ENCODE results near the gene FFAR1. TPM values are rescaled to one million over a fixed set of nuclear protein-coding genes. Genes with fewer than 3 reads are reported as not detected.

The FFAR1 gene
- total RNA-seq, 1 donor from 2014 or later = not detected

DNA sequence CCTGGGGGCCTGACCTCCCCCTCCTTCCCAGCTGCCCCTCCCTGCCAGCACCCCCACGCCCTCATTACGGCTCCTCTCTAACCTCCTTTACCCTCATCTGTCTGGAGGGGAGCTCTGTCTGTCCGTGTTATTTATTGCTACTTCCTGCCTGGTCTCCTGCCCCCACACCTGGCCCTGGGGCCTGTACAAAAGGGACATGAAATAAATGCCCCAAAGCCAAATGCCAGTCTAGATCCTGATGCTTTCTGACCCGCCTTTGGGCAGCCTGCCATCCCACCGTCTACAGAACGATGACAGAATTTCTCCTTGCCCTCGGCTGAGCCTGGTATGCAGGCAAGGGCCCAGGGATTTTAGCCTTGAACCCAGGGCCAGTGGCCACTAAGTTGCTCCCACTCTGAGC is 34.1 kb upstream of the FFAR1 start:
- no peak for DNase-seq (ENCODE audit: low spot score)
- intact Hi-C loops (cut with DNase I) = no loop called here
- no peak for ATAC-seq

DNA sequence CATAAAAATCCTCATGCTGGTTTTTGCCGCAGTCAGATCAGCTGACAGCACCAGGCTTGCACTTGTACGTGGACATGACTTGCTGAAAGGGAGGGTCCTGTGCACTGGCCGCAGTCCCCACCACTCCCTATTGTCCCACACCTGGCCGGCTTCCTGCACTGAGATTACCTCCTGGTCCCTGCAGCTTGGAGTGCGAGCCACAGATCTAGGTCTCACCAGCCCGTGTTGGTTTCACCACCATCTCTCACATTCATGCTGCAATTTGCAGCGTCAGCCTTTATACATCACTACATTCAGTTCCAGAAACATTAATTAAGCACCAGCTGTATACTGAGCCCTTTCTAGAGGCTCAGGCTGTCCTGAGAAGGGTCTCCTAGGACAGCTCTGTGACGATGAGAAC is 33.7 kb upstream of the FFAR1 start:
- intact Hi-C loops (cut with DNase I) = no loop called here
- DNase-seq (ENCODE audit: low spot score) (no peak), ATAC-seq (no peak)

DNA sequence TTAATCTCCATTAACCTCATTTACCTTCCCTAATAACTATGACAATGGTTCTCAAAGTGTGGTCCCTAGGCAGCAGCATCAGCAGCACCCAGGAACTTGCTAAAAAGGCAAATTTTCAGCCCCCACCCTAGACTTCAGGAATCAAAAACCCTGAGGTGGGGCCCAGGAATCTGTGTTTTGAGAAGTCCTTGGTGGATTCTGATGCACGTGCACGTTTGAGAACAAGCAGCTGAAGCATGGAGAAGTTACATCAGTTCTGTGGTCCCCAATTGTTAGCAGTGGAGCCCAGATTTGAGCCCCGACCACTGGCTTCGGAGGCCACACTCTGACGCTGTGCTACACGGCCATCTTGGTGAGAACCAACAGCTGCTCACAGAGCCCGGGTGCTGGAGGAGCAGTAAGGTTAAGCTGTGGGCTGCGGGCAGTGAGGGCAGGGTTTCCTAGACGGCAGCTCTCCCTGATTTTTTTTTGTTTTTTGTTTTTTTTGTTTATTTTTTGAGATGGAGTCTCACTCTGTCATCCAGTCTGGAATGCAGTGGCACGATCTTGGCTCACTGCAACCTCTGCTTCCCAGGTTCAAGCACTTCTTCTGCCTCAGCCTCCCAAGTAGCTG is 32.7 kb upstream of the FFAR1 start:
- intact Hi-C loops (cut with DNase I) = no loop called here
- ATAC-seq (no peak), DNase-seq (ENCODE audit: low spot score) (no peak)

DNA sequence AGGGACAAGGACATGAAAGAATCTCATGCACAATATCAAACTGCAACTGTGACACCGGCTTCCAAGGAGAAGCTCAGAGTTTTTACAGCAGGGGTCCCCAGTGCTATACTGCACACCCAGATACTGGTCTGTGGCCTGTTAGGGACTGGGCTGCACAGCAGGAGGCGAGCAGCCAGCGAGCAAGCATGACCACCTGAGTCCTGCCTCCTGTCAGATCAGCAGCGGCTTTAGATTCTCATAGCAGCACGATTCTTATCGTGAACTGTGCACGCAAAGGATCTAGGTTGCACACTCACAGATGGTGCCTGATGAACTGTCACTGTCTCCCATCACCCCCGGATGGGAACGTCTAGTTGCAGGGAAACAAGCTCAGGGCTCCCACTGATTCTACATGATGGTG is 31.8 kb upstream of the FFAR1 start:
- no peak for DNase-seq (ENCODE audit: low spot score)
- ATAC-seq = no peak
- intact Hi-C loops (cut with DNase I) = no loop called here

DNA sequence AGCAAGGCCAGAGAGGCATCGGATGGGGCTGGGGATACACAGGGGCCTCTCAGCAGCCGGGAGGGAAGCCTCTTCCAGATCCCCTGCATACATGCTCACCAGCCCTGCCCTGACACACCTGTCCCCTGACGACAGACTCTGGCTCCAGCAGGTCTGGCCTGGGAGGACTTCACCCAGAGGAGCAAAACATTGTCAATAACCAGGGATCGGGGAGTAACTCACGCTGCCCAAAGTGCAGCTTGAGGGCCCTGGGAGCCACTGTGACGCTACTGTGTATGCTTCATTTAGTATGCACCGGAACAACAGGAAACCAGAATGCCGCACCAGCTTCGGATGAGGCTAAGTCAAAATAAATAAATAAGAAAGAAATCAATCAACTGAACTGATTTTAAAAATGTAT is 31.1 kb upstream of the FFAR1 start:
- DNase-seq (ENCODE audit: low spot score) = no peak
- intact Hi-C loops (cut with DNase I) = no loop called here
- ATAC-seq = no peak

DNA sequence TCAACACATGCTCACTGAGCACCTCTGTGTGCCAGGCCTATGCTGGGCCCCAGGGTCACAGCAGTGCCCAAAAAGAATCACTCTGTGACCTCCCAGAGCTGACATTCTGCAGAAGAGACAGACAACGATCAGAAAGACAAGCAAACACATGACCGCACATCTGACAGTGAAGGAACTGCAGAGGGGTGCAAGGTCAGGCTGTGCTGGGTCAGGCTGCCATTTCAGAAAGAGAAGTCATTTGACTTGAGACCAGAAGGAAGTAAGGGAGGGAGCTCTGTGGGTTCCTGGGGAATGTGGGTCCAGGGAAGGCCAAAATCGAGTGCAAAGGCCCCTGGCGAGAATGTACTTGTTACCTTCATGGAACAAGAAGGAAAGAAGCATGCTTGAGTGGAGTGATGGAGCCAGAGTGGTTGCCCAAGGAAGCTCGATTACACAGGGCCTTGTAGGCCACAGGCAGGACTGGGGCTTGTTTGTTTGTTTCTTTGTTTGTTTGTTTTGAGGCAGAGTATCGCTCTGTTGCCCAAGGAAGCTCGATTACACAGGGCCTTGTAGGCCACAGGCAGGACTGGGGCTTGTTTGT is 30.1 kb upstream of the FFAR1 start:
- no peak for ATAC-seq
- intact Hi-C loops (cut with DNase I) = no loop called here

DNA sequence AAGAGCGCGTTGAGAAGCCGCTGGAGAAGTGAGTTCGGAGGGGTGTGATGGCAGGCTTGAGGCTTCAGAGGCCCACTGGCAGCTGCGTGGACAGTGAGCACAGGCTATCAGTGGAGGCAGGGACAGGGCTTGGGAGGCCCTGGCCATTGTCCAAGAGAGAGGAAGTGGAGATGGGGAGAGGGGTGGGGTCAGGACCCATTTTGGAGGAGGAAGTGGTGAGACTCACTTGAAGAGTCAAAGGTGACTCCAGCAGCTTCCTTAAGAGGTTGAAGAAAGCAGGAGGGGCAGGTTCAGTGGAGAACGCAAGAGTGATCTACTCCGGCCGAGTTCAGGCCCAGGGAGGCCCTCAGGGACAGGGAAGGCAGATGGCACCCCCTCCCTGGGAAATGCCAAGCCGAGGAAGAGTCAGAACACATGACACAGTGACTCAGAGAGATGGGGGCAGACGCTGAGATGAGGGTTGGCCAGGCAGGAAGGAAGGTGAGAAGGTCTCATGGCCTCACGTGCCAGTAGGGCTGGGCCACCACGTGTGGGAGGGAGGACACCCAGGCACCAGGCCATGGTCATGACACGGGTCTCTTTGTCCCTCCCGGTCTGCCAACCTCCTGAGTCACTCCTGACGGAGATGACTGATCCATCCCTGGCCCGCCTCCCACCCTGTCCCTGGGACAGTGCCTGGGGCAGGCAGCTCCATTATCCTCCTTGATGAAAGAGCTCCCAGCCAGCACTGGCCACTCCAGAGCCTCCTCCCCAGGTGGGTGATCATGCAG is 28.8 kb upstream of the FFAR1 start:
- ATAC-seq (peak; percentile 39), DNase-seq (ENCODE audit: low spot score) (peak; percentile 69)
- intact Hi-C loops (cut with DNase I) = no loop called here

More for the DNA sequence above, 30.1 kb upstream of the FFAR1 start:
- DNase-seq (ENCODE audit: low spot score) = no peak

DNA sequence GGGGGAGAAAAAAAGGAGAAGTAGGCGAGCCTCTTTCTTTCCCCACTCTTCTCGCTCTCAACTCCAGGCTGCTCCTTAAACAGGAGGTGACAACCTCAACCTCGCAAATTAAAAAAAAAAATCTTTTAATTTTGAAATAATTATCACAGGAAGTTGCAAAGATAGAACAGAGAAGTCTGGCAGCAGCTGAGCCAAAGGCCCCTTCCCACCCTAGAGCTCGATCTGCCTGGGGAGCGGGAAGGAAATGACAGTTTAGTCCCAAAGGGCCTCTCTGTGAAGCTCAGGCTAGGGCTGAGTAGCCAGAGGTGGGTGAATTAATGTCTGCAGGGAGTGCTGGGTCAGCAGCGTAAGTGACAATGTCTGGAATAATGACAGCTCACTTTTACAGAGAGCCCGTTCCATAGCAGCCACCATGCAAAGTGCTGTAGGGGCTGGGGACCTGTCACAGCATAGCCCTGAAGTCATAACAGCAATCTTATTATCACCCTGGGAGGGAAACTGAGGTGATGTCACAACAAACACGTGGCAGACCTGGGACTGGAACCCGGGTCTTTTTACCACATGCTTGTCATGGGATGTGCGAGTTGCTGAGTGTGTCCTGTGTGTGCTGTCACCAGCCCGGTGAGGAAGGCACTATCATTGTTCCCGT is 27.5 kb upstream of the FFAR1 start:
- intact Hi-C loops (cut with DNase I) = no loop called here
- no peak for DNase-seq (ENCODE audit: low spot score)
- no peak for ATAC-seq

DNA sequence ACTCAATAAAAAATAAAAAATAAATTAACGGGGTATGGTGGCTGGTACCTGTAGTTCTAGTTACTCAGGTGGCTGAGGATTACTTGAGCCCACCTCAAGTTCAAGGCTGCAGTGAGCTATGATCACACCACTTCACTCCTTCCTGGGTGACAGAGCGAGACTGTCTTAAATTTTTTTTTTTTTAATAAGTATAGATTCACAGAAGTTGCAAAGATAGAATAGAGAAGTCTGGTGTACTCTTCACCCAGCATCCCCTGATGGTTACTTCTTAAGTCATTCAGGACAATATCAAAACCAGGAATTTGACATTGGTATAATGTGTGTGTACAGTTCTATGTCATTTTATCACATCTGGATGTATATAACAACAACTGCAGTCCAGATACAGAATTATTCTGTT is 26.4 kb upstream of the FFAR1 start:
- ATAC-seq (no peak), DNase-seq (ENCODE audit: low spot score) (no peak)
- intact Hi-C loops (cut with DNase I) = no loop called here

DNA sequence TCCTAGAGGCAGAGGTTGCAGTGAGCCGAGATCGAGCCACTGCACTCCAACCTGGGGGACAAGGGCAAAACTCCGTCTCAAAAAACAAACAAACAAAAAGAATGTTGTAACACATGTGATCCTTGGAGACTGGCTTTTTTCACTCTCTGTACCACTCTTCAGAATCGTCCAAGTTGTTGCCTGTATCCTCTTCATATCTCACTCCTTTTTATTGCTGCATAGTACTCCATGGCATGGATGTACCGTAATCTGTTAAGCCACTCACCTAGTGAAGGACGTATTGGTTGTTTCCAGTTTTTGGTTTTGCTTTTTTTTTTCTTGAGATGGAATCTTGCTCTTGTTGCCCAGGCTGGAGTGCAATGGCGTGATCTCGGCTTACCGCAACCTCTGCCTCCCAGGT is 25.7 kb upstream of the FFAR1 start:
- ATAC-seq (no peak), DNase-seq (ENCODE audit: low spot score) (no peak)
- intact Hi-C loops (cut with DNase I) = no loop called here

DNA sequence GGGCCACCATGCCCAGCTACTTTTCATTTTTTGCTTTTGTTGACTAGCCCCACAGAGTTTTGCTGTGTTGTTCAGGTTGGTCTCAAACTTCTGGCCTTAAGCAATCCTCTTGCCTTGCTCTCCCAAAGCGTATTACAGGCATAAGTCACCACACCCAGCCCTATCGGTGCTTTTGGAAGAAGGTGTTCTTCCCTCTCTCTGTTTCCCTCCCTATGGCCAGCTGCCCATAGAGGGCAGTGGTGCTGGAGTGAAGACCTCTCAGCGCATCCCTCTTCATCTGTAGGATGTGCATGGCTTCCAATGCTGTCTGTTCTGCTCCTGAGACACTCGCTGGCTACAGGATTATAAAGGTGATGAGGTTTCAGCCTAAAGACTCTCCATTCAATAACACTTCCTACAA is 20.1 kb upstream of the FFAR1 start:
- ATAC-seq (no peak), DNase-seq (ENCODE audit: low spot score) (no peak)
- intact Hi-C loops (cut with DNase I) = no loop called here

DNA sequence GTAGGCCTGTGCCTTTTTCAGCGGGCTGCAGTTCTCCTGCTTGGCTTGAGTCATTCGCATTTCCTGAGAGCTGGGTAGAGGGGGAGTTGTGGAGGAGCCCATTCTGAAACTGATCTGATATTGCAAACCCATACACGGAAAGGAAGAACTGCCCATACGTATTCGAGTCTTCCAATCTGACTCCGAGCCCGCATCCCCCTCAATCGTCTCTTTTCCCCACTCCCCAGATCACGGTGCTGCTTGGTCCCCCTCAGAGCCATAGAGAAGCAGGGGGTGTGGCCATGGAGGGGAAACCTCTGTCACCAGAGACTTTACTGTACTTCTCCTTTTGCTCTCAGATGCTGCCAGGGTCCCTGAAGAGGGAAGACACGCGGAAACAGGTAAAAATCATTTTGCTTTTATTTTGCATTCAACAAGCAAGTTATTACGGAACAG is 18.8 kb upstream of the FFAR1 start, which contains the start of gene CD22:
Gene CD22, plus strand, starts transcription at position 337 of the 435 bp plus-strand sequence. CDS start 2,854 bp downstream, outside the sequence.
- DNase-seq (ENCODE audit: low spot score) = no peak
- no peak for ATAC-seq
- intact Hi-C loops (cut with DNase I) = no loop called here

DNA sequence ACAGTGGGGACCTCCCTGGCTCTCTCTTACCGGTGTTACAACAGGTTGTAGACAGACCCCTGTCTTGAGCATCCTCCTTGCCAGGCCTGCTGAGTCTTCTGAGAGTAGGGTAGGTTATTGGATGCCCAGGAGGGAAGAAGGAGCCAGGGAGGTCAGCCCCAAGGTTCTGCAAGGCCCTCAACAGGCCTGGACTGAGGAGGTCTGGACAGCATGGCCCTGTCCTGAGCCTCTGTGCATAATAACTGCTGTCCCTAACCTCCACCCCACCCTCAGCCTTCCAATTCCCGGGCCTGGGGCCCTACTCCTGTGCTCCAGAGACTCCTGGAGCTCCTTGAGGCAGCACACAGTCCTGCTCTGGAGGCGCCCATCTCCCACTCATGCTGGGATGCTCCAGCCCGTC is 18.4 kb upstream of the FFAR1 start:
- ATAC-seq (no peak), DNase-seq (ENCODE audit: low spot score) (no peak)
- intact Hi-C loops (cut with DNase I) = no loop called here

DNA sequence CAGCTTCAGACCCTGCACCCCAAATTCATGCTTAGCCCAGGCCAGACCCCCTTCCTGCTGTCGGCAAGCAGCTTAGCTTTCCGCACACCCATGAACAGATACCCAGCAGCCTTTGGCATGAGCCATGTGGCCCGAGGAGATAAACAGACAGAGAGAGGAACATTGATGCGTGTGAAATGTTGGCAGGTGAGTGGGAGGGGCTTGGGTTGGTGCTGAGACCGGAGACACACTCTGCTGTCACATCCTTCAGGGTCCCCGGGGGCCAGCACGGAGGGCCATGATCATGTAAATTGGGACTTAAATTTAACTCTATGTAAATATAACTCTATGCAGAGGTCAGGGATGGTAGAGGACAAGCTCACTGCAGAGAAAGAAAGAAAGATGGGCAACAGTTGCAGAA is 17.2 kb upstream of the FFAR1 start:
- intact Hi-C loops (cut with DNase I) = no loop called here
- DNase-seq (ENCODE audit: low spot score) (no peak), ATAC-seq (no peak)

DNA sequence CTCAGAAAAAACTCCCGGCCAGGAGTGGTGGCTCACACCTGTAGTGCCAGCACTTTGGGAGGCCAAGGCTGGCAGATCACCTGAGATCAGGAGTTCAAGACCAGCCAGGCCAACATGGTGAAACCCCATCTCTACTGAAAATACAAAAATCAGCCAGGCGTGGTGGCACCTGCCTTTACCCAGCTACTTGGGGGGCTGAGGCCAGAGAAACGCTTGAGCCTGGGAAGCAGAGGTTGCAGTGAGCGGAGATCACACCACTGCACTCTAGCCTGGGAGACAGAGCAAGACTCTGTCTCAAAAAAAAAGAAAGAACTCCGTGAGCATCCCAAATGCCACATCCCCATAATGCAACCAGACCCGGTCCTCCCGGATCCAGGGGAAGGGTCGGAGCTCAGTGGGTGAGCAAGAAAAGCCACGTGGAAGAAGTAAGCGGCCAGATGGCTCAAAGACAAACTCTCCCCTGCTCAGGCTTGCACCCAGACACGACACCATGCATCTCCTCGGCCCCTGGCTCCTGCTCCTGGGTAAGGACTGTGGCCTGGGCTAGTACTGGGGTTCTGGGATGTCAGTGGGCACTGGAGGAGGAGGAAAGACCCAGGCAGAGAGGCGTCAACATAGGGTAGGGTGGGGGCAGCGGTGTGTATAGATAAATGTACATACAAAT is 16.0 kb upstream of the FFAR1 start:
- no peak for ATAC-seq
- no peak for DNase-seq (ENCODE audit: low spot score)
- intact Hi-C loops (cut with DNase I) = no loop called here

DNA sequence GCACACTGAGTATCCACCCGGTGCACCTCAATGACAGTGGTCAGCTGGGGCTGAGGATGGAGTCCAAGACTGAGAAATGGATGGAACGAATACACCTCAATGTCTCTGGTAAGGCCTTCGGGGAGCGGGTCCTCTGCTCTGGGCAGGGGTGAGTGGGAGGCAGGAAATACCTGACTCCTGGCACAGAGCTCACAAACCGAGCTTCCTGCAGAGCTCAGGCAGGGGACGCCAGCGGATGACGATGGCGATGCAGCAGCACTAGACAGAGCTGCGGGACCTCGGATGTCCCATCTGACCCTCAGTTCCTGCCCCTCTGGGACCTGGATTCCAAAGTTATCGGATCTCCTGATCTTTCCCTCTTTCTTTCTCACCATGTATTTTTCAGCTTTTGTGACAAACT is 14.9 kb upstream of the FFAR1 start:
- no peak for DNase-seq (ENCODE audit: low spot score)
- intact Hi-C loops (cut with DNase I) = no loop called here
- ATAC-seq = no peak

DNA sequence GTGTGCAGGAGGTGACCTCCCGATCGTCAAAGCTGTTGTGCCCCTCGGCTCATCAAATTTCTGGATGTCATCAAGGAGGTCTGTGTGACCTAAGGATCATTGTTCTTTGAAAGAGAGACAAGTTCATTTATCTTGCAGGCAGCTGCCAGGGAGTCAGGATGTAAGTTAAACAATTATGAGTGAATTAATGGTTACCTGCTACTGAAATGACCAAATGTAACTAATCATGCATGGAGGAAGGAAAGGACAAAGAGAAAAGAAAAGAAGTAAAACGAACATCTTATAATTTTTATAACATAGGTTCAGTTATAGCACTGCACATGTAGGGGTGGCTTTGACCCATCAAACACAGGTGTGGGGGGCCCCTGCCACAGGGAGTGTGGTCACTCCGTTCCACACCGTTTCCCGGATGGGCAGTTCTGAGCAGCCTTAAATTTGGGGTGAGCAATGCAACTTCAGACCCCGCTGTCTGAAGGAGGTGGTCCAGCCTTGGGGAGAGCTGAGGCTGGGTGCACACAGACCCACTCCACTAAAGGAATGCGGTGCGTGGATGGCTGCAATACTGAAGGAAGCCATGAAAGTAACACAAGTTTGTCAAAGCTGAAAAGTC is 13.5 kb upstream of the FFAR1 start:
- no peak for DNase-seq (ENCODE audit: low spot score)
- ATAC-seq = no peak
- intact Hi-C loops (cut with DNase I) = no loop called here

DNA sequence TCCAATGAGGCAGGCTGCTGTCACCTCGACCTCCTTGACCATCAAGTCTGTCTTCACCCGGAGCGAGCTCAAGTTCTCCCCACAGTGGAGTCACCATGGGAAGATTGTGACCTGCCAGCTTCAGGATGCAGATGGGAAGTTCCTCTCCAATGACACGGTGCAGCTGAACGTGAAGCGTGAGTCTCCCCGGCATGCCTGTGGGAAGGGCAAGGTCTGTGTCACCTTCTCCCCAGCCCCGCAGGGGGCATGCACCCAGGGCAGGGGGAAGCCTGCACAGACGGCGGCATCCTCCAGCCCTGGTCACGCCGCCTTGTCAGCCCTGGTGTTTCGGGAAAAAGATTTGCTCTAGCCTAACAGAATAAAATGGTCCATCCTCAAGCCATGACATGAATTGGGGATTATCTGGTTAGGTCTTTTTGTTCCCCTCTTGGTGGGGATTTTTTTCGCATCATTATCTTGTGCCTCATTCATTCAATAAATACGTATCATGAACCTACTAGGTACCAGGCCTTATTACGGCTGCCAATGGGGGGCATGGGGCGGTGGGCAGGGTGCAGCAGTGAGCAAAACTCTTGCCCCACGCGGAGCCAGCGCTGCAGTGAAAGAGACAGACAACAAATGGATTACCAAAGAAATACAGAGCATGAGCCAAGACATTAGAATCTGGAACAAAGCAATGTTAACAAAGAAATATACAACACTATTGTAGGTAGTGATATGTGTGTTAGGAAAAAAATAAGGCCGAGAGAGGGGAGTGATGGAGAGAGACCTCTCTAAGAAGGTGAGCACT is 11.3 kb upstream of the FFAR1 start:
- intact Hi-C loops (cut with DNase I) = no loop called here
- DNase-seq (ENCODE audit: low spot score) = no peak
- no peak for ATAC-seq
